ENCODE results near the gene DDX27.
"Not testable (repeated sequence)": the region's sequence is repeated elsewhere in the genome, so short reads cannot be mapped to it uniquely, and the experiment has no call there.

Gene DDX27, protein sequence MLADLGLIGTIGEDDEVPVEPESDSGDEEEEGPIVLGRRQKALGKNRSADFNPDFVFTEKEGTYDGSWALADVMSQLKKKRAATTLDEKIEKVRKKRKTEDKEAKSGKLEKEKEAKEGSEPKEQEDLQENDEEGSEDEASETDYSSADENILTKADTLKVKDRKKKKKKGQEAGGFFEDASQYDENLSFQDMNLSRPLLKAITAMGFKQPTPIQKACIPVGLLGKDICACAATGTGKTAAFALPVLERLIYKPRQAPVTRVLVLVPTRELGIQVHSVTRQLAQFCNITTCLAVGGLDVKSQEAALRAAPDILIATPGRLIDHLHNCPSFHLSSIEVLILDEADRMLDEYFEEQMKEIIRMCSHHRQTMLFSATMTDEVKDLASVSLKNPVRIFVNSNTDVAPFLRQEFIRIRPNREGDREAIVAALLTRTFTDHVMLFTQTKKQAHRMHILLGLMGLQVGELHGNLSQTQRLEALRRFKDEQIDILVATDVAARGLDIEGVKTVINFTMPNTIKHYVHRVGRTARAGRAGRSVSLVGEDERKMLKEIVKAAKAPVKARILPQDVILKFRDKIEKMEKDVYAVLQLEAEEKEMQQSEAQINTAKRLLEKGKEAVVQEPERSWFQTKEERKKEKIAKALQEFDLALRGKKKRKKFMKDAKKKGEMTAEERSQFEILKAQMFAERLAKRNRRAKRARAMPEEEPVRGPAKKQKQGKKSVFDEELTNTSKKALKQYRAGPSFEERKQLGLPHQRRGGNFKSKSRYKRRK

DNA sequence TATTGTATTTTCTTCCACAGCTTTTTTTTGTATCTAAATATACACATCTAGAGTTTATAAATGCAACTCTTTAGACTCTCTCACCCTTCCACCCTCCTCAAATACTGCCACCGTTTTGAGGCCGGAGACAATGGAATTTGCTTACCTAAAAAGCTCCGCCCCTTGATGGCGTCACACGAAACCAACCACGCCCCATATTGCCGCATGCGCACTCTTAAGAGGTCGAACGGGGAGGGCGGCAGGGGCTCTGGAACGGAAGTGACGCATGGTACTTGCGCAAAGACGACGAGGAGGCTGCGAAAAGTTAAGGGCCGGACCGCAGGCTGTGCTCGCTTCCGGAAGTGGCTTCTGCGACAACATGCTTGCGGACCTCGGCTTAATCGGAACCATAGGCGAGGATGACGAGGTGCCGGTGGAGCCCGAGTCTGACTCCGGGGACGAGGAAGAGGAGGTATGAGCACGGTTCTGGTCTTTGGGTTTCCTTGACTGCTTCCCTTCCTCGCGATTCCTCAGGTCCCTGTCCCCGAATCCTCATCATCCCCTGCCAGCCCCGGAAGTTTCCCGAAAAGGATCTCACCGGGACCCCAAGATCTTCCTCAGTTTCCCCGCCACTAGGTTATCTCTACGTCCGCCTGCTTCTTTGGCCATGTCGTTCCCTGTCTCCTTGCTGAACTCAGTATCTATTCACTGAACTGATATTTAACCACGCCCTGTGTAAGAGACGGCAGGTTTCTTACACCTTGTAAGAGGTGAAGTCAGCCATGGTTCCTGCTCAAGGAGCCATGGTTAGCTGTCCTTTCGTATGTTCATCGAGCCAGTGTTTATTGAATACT lies at the start of gene DDX27:
Gene DDX27, plus strand, starts transcription at position 326 of the 833 bp plus-strand sequence. Its CDS starts 33 bp downstream, at position 359.
- DNase-seq, result peak; percentile 96

DNA sequence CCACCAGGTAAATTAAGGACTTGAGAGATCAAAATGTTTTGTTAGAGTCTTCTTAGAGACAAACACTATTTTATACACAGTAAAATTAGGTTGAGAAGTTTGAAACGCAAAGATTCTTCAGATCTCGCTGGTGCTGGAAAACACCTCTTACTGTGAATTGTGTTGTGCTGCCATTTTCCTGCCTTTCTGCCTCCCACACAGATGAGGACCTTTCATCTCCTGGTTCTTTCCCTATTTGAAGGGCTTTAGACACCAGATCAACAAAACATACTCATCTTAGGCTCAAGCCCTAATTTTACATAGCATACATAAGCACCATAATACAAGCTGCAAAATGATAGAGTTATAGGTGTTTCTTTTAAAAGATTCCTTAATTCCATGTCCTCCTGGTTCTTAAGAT lies 49.7 kb upstream of the DDX27 start:
- no peak for DNase-seq

DNA sequence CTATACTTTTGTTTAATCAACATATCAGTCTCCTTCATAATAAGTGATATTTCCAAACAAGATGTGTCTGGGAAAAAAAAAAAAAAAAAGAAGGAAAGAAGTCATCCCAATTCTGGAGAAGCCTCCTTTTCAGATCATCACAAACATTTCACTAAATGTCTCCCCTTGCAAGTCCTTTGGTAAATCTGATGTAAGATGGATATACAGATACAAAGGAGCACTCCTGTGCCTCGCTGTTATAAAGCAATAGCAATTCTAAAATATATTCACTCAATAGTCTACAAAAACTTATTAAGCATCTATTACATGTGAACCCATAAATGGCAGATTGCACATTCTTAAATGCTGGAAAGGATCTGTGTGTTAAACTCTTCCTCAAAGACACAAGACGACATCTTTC lies 48.5 kb upstream of the DDX27 start:
- no peak for DNase-seq

GRCh38 chr20:49171909-49172308 lies 47.3 kb upstream of the DDX27 start:
- no peak for DNase-seq

DNA sequence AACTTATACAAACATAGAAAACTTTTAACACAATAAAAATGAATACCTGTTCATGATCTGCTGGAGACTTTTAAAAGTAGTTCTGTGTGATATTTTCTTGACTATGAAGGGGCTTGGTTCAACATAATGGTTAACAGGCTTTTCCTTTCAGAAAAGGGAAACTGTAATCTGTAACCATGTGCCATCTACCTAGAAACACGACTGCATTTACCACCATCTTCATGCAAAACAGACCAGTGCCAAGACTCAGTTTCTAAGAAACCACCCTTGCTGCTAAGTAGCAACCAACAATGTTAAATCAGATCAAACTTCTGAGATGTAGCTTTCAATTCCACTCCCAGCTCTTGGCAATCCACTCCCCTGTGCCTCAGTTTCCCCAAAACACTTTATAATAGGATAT lies 46.8 kb upstream of the DDX27 start:
- no peak for DNase-seq

DNA sequence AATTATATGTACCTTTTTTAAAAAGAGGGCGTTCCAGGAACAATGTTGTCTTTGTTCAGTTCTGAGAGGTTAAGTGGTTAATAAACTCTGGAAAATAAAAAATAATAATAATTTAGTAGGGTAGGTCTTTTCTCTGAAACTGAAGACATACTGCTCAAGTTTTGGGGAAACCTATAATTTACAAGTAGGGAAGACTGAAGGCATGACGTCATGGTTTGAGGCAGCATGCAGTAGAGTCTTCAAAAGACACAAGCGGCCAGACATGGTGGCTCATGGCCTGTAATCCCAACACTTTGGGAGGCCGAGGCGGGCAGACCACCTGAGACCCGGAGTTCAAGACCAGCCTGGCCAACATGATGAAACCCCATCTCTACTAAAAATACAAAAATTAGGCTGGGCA lies 45.0 kb upstream of the DDX27 start:
- no peak for DNase-seq

DNA sequence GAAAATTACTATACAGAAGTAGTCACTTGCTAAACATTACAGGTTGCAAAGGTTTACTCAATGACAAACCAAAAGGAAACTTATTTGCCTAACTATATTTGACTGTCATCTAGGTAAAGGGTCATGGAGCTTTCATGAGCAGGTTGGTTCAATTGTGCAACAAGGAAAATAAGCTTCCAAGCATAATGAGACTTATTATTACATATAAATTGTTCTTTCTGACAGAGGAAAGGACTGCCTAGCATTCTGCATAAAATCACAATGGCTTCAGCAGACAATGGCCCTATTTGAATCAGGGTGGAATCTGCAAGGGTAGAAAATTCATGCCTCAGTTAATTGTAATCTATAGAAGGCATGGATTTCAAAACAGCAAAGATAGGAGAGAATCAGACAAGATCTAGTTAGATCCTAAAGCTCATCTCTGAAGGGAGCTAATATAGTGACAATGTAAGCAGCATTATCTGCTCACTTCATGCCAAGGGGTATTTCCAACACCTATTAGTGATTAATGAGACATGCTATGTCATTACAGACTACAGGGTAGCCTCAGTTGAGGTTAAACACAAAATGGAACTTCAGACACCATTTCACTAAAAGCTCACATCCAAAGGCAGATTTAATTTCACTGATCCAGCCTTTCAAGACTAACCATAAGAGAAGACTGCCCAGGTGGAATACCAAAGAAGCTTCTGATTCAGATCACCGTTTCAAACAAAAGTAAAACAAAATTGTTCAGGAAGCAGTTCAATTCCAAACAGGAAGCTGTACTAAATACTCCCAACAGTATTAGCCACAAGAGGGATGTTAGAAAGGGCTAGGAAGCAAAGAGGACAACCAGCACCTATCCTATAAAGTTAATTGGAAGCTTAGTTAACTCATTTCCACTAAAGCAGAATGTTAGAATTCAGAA lies 39.6 kb upstream of the DDX27 start:
- DNase-seq, result no peak

DNA sequence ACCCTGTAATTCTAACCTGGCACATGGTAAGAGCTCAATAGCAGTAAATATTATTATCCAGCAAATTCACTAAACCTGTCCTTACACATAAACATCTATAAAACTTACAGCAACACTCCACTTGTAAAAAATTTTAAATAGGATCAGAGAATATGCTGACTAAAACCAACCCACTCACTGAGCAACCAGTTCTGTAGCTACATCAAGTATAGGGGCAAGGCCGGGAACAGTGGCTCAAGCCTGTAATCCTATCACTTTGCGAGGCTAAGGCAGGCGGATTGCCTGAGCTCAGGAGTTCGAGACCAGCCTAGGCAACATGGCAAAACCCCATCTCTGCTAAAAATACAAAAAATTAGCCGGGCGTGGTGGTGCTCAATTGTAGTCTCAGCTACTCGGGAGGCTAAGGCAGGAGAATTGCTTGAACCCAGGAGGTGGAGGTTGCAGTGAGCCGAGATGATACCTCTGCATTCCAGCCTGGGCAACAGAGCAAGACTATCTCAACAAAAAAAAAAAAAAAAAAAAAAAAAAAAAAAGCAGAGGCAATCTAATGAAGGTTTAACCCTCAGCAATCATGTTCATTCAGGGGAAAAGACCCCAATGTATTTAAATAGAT lies 37.8 kb upstream of the DDX27 start:
- DNase-seq, result no peak

GRCh38 chr20:49183444-49183843 lies 35.8 kb upstream of the DDX27 start:
- no peak for DNase-seq

- not testable (repeated sequence) for DNase-seq
These were observed 35.1 kb upstream of the DDX27 start for GRCh38 chr20:49184084-49184501.

DNA sequence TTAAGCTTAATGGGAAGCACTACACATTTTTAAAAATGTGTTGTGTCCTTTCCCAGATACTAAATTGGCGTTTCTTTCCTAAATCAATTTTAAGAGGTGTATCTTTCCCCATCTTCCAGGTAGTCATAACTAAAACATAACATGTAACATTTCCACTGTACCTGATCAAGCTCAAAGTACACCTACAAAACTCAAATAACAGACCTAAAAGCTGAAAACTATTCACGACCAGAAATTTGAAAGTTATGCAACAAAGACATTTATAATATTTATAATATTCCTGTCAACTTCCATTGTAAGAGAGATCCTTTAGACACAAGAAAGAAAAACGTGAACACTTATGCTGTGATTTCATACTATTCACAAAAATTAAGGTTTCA lies 34.5 kb upstream of the DDX27 start:
- DNase-seq, result no peak

DNA sequence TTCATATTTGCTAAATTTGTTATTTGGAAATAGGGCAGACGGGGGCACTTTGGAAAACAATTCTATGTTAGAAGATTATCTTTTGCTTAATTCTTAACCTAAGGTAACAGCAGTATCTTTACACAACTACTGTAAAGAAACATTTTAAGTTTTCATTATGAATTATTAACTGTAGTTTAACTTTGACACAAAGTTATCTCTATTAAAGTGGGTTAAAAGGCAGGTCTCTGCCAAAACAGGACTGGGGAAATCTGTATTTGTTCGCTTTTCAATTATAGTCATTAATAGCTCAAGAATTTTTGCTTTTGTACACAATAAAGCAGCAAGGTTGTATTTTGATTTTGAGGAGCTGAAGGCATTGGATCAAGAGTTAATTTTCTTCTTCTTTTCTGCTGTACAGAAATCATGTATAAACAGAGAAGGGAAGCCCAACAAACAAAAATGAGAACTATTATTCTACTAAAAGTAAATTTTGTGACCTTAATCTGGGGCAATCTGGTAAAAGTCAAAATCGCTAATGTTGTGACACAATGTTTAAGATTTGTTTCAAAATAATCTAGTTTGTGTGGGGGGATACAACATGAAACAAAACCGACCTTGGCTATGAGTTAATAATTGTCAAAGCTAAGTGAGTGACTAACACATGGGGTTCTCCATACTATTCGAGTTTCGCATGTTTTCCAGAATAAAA lies 34.0 kb upstream of the DDX27 start:
- DNase-seq, result no peak

GRCh38 chr20:49186535-49187329 lies 32.5 kb upstream of the DDX27 start:
- DNase-seq, result peak; percentile 47

DNA sequence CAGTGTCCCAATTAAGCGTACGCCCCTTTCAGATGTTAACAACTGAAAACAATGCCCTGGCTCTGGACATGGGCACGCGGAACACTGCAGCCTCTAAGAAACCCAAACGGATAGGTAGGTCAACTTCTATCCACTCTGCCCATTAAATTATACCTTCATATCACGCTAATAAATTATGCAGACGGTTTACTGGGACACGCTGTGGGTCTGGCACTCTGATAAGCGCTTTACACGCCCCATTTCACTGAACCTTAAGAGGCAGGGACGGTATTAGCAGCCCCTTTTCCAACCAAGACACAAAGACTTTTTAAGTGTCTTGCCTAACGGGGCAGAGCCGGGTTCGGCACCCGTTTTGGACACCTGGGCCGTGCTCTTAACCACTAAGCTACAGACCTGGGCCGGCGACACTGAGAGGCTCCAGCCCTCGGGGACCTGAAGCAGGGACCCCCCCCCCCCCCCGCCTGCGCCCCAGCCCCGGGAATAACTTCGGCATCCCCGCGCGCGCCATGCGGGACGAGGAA lies 31.8 kb upstream of the DDX27 start:
- peak; percentile 17 for DNase-seq

- DNase-seq, result peak; percentile 91
These were observed 31.2 kb upstream of the DDX27 start, which contains the start of gene STAU1 for GRCh38 chr20:49187851-49188641. Gene STAU1 (minus strand): TSS chr20:49188334. CDS start chr20:49166201, 22,133 bp downstream.

GRCh38 chr20:49192944-49193518 lies 26.2 kb upstream of the DDX27 start:
- not testable (repeated sequence) for DNase-seq

- DNase-seq, result no peak
These were observed 19.4 kb upstream of the DDX27 start for GRCh38 chr20:49199729-49200293.

- no peak for DNase-seq
These were observed 16.2 kb upstream of the DDX27 start for GRCh38 chr20:49203011-49203410.
